ENCODE results near the gene DYDC1.

DNA sequence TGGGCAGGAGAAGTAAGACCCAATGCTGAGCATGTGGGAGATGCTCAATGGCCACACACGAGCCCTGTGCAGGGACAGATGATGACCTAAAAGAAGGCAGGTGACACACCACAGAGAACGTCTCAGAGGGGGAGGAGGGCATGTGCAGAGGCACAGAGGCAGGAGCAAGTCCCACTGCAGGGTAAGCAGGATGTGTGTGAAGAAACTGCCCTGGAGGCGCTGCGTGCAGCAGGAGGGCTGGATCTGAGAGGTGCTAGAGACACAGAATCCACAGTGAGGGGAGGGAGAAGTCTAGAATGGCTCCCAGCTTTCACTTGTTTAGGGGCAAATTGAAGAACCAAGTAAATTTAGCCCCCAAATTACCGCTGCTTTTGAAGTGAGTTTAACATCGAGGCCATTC is 14.9 kb upstream of the DYDC1 start:
- TF ChIP-seq, protein P1, sequence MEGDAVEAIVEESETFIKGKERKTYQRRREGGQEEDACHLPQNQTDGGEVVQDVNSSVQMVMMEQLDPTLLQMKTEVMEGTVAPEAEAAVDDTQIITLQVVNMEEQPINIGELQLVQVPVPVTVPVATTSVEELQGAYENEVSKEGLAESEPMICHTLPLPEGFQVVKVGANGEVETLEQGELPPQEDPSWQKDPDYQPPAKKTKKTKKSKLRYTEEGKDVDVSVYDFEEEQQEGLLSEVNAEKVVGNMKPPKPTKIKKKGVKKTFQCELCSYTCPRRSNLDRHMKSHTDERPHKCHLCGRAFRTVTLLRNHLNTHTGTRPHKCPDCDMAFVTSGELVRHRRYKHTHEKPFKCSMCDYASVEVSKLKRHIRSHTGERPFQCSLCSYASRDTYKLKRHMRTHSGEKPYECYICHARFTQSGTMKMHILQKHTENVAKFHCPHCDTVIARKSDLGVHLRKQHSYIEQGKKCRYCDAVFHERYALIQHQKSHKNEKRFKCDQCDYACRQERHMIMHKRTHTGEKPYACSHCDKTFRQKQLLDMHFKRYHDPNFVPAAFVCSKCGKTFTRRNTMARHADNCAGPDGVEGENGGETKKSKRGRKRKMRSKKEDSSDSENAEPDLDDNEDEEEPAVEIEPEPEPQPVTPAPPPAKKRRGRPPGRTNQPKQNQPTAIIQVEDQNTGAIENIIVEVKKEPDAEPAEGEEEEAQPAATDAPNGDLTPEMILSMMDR (IDR thresholded peaks at IDR 0.05), result no peak
- no peak for TF ChIP-seq POLR2A (IDR thresholded peaks at IDR 0.05)
